ENCODE results near the gene CCT6B. TPM values are rescaled to one million over a fixed set of nuclear protein-coding genes. Genes with fewer than 3 reads are reported as not detected.
"Not testable (repeated sequence)": the region's sequence is repeated elsewhere in the genome, so short reads cannot be mapped to it uniquely, and the experiment has no call there.

The CCT6B gene
- polyA plus RNA-seq, 1 donor from 2014 or later, result 2.1 TPM

- H3K9me3 ChIP-seq (ENCODE audit: low read length), result no peaks in the 10 kb centered on the region
- no peak overlapping the region for H3K9ac ChIP-seq (ENCODE audit: low read length)
- no peak overlapping the region for H3K4me2 ChIP-seq (ENCODE audit: low read length)
- no peak overlapping the region for H2AFZ ChIP-seq (ENCODE audit: low read depth, low read length)
- TF ChIP-seq MXI1 (conservative IDR thresholded peaks at IDR 0.05; ENCODE audit: poor library complexity, severe bottlenecking), result no peak
- TF ChIP-seq RAD21 (conservative IDR thresholded peaks at IDR 0.05), result no peak
- no peak for TF ChIP-seq POLR2AphosphoS5 (IDR thresholded peaks at IDR 0.05)
- TF ChIP-seq EP300 (conservative IDR thresholded peaks at IDR 0.05; ENCODE audit: poor library complexity, severe bottlenecking), result no peak
- no peak for TF ChIP-seq EZH2 (IDR thresholded peaks at IDR 0.05; ENCODE audit: borderline replicate concordance, insufficient read depth, low read length, poor library complexity, severe bottlenecking)
- TF ChIP-seq, protein P1, sequence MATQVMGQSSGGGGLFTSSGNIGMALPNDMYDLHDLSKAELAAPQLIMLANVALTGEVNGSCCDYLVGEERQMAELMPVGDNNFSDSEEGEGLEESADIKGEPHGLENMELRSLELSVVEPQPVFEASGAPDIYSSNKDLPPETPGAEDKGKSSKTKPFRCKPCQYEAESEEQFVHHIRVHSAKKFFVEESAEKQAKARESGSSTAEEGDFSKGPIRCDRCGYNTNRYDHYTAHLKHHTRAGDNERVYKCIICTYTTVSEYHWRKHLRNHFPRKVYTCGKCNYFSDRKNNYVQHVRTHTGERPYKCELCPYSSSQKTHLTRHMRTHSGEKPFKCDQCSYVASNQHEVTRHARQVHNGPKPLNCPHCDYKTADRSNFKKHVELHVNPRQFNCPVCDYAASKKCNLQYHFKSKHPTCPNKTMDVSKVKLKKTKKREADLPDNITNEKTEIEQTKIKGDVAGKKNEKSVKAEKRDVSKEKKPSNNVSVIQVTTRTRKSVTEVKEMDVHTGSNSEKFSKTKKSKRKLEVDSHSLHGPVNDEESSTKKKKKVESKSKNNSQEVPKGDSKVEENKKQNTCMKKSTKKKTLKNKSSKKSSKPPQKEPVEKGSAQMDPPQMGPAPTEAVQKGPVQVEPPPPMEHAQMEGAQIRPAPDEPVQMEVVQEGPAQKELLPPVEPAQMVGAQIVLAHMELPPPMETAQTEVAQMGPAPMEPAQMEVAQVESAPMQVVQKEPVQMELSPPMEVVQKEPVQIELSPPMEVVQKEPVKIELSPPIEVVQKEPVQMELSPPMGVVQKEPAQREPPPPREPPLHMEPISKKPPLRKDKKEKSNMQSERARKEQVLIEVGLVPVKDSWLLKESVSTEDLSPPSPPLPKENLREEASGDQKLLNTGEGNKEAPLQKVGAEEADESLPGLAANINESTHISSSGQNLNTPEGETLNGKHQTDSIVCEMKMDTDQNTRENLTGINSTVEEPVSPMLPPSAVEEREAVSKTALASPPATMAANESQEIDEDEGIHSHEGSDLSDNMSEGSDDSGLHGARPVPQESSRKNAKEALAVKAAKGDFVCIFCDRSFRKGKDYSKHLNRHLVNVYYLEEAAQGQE (IDR thresholded peaks at IDR 0.05; ENCODE audit: borderline replicate concordance), result no peak
- TF ChIP-seq TAF1 (IDR thresholded peaks at IDR 0.05; ENCODE audit: low read depth), result no peak
- H4K20me1 ChIP-seq (ENCODE audit: insufficient read depth), result no peaks in the 10 kb centered on the region
- no peak overlapping the region for H3K4me3 ChIP-seq (ENCODE audit: low read length)
- no peaks in the 10 kb centered on the region for H3K36me3 ChIP-seq (ENCODE audit: insufficient read depth, low read length)
- no peak overlapping the region for H3K27ac ChIP-seq (ENCODE audit: low read length)
- H3K79me2 ChIP-seq (replicated peaks; ENCODE audit: insufficient read depth, low read length), result no peaks in the 10 kb centered on the region
- H3K9me2 ChIP-seq (ENCODE audit: insufficient read depth, low read length), result no peaks in the 10 kb centered on the region
- no peaks in the 10 kb centered on the region for H3F3A ChIP-seq (ENCODE audit: insufficient read depth, low read length, poor library complexity, severe bottlenecking)
- H3K27me3 ChIP-seq (ENCODE audit: insufficient read depth, low read depth, low read length), result no peaks in the 10 kb centered on the region
These were observed 40.3 kb upstream of the CCT6B start for GRCh38 chr17:35001549-35001948.

DNA sequence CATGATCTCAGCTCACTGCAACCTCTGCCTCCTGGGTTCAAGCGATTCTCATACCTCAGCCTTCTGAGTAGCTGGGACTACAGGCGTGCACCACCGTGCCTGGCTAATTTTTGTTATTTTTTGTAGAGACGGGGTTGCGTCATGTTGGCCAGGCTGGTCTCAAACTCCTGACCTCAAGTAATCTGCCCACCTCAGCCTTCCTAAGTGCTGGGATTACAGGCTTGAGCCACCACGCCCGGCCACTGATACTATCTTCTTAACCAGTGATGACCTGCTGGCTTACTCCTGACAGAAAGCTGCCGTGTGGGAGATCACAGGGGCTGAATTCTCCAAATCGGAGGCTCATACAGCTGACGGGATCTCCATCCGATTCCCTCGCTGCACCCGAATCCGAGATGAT, 39.7 kb upstream of the CCT6B start:
- not testable (repeated sequence) for H3K9me3 ChIP-seq (ENCODE audit: low read length); H2AFZ ChIP-seq (ENCODE audit: low read depth, low read length); H3F3A ChIP-seq (ENCODE audit: insufficient read depth, low read length, poor library complexity, severe bottlenecking); H3K27ac ChIP-seq (ENCODE audit: low read length); H3K9ac ChIP-seq (ENCODE audit: low read length); H3K36me3 ChIP-seq (ENCODE audit: insufficient read depth, low read length); H4K20me1 ChIP-seq (ENCODE audit: insufficient read depth); H3K9me2 ChIP-seq (ENCODE audit: insufficient read depth, low read length); H3K27me3 ChIP-seq (ENCODE audit: insufficient read depth, low read depth, low read length); H3K4me3 ChIP-seq (ENCODE audit: low read length); H3K4me2 ChIP-seq (ENCODE audit: low read length); H3K79me2 ChIP-seq (replicated peaks; ENCODE audit: insufficient read depth, low read length)

- Histone ChIP-seq H3K9ac (ENCODE audit: low read length) (no peak overlapping the region), H3K27ac (ENCODE audit: low read length) (no peak overlapping the region), H4K20me1 (ENCODE audit: insufficient read depth) (no peaks in the 10 kb centered on the region), H3F3A (ENCODE audit: insufficient read depth, low read length, poor library complexity, severe bottlenecking) (no peaks in the 10 kb centered on the region), H3K9me2 (ENCODE audit: insufficient read depth, low read length) (no peaks in the 10 kb centered on the region), H3K4me2 (ENCODE audit: low read length) (no peak overlapping the region), H3K27me3 (ENCODE audit: insufficient read depth, low read depth, low read length) (no peaks in the 10 kb centered on the region), H3K4me3 (ENCODE audit: low read length) (no peak overlapping the region), H3K9me3 (ENCODE audit: low read length) (no peaks in the 10 kb centered on the region), H2AFZ (ENCODE audit: low read depth, low read length) (no peak overlapping the region), H3K36me3 (ENCODE audit: insufficient read depth, low read length) (no peaks in the 10 kb centered on the region), H3K79me2 (replicated peaks; ENCODE audit: insufficient read depth, low read length) (no peaks in the 10 kb centered on the region)
- TF ChIP-seq, protein P1 (IDR thresholded peaks at IDR 0.05; ENCODE audit: borderline replicate concordance), result no peak
- no peak for TF ChIP-seq MXI1 (conservative IDR thresholded peaks at IDR 0.05; ENCODE audit: poor library complexity, severe bottlenecking)
These were observed 38.2 kb upstream of the CCT6B start for GRCh38 chr17:34999456-34999855.
